ENCODE data around the gene FAM200B.

The FAM200B gene

GRCh38 chr4:15694431-15694830 lies 12.8 kb downstream of the FAM200B start:
- H3K36me3 ChIP-seq, result no peaks in the 10 kb centered on the region
- H3K9me3 ChIP-seq, result no peaks in the 10 kb centered on the region
- no peak for DNase-seq
- no peaks in the 10 kb centered on the region for H3K27me3 ChIP-seq
- H3K4me1 ChIP-seq, result no peaks in the 10 kb centered on the region; the same call in 1 of the 2 replicates
- no peak overlapping the region for H3K4me3 ChIP-seq (ENCODE audit: low read depth, low read length)
- no peak for TF ChIP-seq CTCF (IDR thresholded peaks at IDR 0.05; ENCODE audit: low read depth, low read length)

- H3K36me3 ChIP-seq, result no peaks in the 10 kb centered on the region
- no peaks in the 10 kb centered on the region for H3K9me3 ChIP-seq
- no peaks in the 10 kb centered on the region for H3K27me3 ChIP-seq
- H3K4me3 ChIP-seq (ENCODE audit: low read depth, low read length), result no peak overlapping the region
- H3K4me1 ChIP-seq, result no peaks in the 10 kb centered on the region; the same call in 1 of the 2 replicates
- no peak for DNase-seq
- TF ChIP-seq CTCF (IDR thresholded peaks at IDR 0.05; ENCODE audit: low read depth, low read length), result no peak
Measured at GRCh38 chr4:15695240-15695699, 13.6 kb downstream of the FAM200B start.

GRCh38 chr4:15695729-15696128 lies 14.1 kb downstream of the FAM200B start:
- Histone ChIP-seq H3K4me3 (ENCODE audit: low read depth, low read length) (no peak overlapping the region), H3K4me1 (no peaks in the 10 kb centered on the region; the same call in 1 of the 2 replicates), H3K9me3 (no peaks in the 10 kb centered on the region), H3K27me3 (no peaks in the 10 kb centered on the region), H3K36me3 (no peaks in the 10 kb centered on the region)
- no peak for TF ChIP-seq CTCF (IDR thresholded peaks at IDR 0.05; ENCODE audit: low read depth, low read length)
- DNase-seq, result no peak

- TF ChIP-seq CTCF (IDR thresholded peaks at IDR 0.05; ENCODE audit: low read depth, low read length), result no peak
- no peaks in the 10 kb centered on the region for H3K4me1 ChIP-seq
- H3K9me3 ChIP-seq, result no peaks in the 10 kb centered on the region
- no peak for DNase-seq
- no peak overlapping the region for H3K4me3 ChIP-seq (ENCODE audit: low read depth, low read length)
- H3K36me3 ChIP-seq, result no peaks in the 10 kb centered on the region
- H3K27me3 ChIP-seq, result no peaks in the 10 kb centered on the region
Measured at GRCh38 chr4:15696866-15697265, 15.2 kb downstream of the FAM200B start.

- Histone ChIP-seq H3K9me3 (no peaks in the 10 kb centered on the region), H3K4me3 (ENCODE audit: low read depth, low read length) (peak within 1 kb of the TSS; percentile 60), H3K27me3 (no peaks in the 10 kb centered on the region), H3K36me3 (no peaks in the 10 kb centered on the region), H3K4me1 (no peaks in the 10 kb centered on the region)
- peak; percentile 43 for DNase-seq
- no peak for TF ChIP-seq CTCF (IDR thresholded peaks at IDR 0.05; ENCODE audit: low read depth, low read length)
Measured at GRCh38 chr4:15702941-15703403, 21.3 kb downstream of the FAM200B start, which contains the start of gene BST1. Gene BST1, plus strand, starts transcription at chr4:15703065. Its CDS starts 80 bp downstream, at chr4:15703145.

GRCh38 chr4:15703439-15703838 lies 21.8 kb downstream of the FAM200B start:
- no peaks in the 10 kb centered on the region for H3K9me3 ChIP-seq
- DNase-seq, result no peak
- no peaks in the 10 kb centered on the region for H3K27me3 ChIP-seq
- H3K4me3 ChIP-seq (ENCODE audit: low read depth, low read length), result peak overlapping the region; percentile 60; the same call in 1 of the 2 replicates
- TF ChIP-seq CTCF (IDR thresholded peaks at IDR 0.05; ENCODE audit: low read depth, low read length), result no peak
- no peaks in the 10 kb centered on the region for H3K4me1 ChIP-seq
- H3K36me3 ChIP-seq, result no peaks in the 10 kb centered on the region

Measured in BE2C (cell line).